DOHH2 (cell line): ENCODE data around the gene TECR.

Experiments used
- EZH2phosphoT487 ChIP-seq: fragments of 200-600 bp; sonication (generic); IDR thresholded peaks from 2 replicates; pipeline ENCODE4 v1.6.1; 2017; ENCODE audit warnings: borderline replicate concordance, mild to moderate bottlenecking, antibody characterized with exemption, low read length, moderate library complexity, mixed read lengths
- TF ChIP-seq, protein P1 (sequence below): fragments of 200-600 bp; sonication (generic); IDR thresholded peaks from one replicate; pipeline ENCODE4 v1.5.1; 2014; ENCODE audit warnings: antibody characterized with exemption, mild to moderate bottlenecking, low read depth, low read length; ENCODE audit not compliant: poor library complexity, severe bottlenecking

DNA sequence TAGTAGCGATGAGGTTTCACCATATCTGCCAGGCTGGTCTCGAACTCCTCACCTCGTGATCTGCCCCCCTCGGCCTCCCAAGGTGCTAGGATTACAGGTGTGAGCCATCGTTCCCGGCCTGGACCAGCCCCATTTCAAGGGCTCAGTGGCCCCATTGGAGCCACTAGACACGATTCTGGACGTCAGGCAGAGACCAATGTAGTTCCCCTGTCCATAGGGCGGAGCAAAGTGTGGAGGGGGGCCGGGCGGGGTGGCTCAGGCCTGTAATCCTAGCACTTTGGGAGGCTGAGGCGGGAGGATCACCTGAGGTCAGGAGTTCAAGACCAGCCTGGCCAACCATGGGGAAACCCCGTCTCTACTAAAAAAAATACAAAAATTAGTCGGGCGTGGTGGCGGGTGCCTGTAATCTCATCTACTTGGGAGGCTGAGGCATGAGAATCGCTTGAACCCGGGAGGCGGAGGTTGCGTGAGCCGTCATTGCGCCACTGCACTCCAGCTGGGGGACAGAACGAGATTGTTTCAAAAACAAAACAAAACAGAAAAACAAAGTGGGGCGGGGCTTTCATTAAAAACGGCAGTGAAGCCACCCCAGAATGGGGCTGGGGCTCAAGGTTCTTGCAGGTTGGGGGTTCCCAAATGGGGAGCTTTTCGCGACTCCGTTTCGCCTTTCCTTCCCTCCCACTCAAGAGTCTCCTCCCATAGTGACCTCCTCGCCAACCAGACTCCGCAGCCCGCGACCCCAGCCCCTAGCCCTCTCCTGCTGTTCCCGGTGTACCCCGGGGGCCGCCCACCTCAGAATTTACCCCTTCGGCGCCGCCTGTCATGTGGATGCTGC is 758 bp upstream of the TECR start:
- TF ChIP-seq, protein P1, sequence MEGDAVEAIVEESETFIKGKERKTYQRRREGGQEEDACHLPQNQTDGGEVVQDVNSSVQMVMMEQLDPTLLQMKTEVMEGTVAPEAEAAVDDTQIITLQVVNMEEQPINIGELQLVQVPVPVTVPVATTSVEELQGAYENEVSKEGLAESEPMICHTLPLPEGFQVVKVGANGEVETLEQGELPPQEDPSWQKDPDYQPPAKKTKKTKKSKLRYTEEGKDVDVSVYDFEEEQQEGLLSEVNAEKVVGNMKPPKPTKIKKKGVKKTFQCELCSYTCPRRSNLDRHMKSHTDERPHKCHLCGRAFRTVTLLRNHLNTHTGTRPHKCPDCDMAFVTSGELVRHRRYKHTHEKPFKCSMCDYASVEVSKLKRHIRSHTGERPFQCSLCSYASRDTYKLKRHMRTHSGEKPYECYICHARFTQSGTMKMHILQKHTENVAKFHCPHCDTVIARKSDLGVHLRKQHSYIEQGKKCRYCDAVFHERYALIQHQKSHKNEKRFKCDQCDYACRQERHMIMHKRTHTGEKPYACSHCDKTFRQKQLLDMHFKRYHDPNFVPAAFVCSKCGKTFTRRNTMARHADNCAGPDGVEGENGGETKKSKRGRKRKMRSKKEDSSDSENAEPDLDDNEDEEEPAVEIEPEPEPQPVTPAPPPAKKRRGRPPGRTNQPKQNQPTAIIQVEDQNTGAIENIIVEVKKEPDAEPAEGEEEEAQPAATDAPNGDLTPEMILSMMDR = no peak
- no peak for TF ChIP-seq EZH2phosphoT487
